ENCODE measurements around the gene TNRC6C. TPM values are rescaled to one million over a fixed set of nuclear protein-coding genes. Genes with fewer than 3 reads are reported as not detected.
"Not testable (repeated sequence)": the region's sequence is repeated elsewhere in the genome, so short reads cannot be mapped to it uniquely, and the experiment has no call there.

The TNRC6C gene
- total RNA-seq, 1 donor from 2014 or later = 6.5 TPM

DNA sequence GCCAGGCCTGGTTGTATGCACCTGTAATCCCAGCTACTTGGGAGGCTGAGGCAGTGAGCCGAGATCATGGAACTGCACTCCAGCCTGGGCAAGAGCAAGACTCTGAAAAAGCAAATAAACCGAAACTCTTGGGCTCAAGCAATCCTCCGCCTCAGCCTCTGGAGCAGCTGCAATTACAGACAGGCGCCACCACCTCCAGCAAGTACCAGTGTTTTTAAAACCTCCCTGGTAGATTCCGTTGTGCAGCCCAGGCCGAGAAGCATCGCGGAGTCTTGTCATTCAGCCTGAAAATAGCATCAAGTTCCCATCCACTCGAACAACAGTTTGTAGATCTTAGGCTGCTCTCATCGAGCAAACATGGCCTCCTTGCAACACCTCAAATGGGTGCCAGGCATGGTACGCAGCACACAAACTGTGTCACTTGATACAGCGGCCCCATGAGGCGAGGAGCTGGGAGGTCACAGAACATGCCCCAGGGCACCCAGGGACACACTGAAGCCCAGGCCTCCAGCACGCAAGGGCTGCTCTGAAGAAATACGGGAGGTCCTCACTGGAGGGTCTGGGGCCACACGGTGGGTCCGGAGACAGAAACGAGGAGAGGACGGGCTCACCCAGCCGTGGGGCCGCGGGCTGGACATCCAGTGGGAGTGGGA lies 152.0 kb downstream of the TNRC6C start:
- DNase-seq (ENCODE audit: low read depth, low spot score) = no peak

DNA sequence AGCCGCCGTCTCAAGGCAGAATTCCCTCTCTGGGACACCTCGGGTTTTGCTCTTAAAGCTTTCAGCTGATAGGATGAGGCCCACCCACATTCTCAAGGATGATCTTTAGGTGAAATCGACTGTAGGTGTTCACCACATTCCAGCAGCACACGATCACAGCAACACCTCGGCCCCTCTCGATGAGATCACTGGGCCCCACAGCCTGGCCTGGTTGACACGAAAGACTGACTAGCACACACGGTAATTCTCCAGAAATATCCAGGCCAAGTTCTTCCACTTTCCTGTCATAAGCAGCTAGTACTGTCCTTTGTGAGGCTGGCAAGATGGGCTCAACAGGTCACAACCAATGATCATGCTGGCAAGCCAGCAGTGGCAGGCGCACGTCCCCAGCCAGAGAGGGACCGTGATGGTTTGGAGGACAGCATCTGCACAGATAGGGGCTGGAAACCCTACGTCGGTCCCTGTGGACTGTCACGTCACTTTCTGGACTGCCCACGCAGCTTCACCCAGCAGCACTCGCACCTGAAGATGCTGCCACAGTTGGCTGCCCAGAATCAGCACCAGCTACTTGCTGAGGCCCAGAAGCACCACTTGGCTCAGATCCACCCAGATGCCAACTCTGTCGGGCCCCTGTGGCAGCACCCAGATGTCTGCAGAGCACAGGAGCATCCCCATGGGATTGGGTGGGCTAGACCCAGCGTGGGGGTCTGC lies 152.7 kb downstream of the TNRC6C start:
- no peak for DNase-seq (ENCODE audit: low read depth, low spot score)

DNA sequence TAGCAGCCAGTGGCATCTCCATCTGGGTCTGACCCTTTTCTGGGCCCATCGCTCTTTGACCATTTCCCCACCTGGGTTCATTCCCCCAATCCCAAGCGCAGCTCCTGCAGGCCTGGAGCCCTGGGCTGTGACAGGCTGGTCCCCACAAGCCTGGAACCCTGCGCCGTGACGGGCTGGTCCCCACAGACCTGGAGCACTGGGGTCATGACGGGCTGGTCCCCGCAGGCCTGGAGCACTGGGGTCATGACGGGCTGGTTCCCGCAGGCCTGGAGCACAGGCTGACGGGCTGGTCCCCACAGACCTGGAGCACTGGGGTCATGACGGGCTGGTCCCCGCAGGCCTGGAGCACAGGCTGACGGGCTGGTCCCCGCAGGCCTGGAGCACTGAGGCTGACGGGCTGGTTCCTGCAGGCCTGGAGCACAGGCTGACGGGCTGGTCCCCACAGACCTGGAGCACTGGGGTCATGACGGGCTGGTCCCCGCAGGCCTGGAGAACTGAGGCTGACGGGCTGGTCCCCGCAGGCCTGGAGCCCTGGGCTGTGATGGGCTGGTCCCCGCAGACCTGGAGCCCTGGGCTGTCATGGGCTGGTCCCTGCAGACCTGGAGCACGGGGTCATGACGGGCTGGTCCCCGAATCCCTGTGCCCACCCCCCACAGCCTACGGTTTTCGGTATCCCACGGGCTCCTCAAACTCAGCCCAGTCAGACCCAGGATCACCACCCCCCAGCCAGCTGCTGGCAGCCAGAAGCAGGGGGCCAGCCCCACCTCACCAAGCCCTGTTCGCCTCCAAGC lies 153.4 kb downstream of the TNRC6C start:
- no peak for DNase-seq (ENCODE audit: low read depth, low spot score)

DNA sequence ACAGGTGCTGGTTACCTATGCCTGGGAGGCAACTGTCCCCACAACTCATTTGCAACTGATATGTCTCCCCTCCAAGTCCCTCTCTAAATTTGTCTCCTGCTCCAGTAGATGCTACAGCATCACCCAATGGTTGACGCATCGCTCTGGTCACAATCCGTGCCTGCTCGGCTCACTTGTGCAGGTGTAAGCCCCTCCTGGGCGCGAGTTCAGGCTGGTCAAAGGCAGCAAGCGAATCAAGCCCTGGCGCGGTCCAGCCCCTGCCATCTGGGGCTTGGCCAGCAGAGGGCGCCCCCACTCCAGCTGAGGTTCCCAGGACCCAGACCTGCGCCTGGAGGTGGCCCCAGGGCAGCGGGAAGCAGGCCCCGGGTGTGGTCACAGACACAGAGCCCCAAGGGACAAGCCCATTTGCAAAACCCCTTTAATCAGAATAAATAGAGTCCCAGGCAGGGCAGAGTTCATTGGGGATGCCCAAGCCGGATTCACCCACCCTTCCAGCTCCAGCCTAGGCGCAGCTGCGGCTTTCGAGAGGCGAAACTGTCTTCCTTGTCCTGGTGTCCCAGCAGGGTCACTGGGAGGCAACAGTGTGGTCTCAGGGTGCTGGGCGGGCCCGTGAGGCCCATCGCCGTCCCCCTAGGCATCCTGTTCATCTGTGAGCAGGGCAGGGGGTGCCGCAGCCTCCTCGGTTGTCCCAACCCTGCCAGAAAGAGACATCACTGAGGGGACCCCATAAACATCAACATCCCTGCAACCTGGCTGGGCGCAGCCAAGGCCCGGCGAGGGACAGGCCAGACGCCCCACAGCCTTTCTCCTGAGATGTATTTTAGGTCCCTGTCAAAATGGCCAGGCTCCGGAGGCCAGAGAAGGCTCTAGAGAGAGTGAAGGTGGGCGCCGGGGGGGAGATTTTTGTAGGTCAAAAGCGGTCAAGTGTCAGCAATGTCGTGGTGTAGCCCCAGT lies 154.3 kb downstream of the TNRC6C start:
- no peak for DNase-seq (ENCODE audit: low read depth, low spot score)

DNA sequence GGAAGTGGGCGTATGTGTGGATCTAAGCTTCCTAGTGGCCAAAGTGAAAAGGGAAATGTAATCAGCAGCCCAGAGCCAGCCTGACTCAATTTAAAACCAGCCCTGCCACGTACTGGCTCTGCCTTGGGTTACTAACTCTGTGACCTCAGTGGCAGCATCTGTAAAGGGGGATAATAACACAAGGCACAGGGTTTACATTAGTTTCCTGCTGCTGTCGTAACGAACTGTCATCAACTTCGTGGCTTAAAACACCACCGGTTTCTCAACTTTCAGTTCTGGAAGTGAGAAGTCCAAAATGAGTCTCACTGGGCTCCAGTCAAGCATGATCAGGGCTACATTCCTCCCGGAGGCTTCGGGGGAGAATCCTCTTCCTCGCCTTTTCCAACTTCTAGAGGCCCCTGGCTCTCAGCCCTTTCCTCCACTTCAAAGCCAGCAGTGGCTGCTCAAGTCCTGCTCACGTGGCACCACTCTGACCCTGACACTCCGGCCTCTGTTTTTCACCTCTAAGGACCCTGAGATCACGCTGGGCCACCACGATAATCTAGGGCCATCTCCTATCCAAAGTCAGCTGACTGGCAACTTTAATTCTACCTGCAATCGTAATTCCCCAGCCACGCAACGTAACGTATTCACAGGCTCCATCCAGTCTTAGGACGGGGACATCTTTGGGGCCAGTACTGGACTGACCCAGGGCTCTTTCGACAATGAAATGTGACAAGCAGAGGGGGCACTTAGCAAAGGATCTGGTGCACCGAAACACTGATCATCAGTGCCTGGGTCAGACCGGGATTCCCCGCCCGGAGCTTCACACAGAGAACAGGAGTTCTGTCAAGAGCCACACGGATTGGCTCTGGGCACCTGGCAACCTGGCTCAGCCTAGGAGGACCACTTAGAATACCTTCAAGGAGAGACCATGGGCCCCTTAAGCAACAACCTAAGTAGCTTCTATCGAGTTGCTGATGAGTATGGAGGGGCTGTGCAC lies 155.6 kb downstream of the TNRC6C start:
- DNase-seq (ENCODE audit: low read depth, low spot score) = no peak

DNA sequence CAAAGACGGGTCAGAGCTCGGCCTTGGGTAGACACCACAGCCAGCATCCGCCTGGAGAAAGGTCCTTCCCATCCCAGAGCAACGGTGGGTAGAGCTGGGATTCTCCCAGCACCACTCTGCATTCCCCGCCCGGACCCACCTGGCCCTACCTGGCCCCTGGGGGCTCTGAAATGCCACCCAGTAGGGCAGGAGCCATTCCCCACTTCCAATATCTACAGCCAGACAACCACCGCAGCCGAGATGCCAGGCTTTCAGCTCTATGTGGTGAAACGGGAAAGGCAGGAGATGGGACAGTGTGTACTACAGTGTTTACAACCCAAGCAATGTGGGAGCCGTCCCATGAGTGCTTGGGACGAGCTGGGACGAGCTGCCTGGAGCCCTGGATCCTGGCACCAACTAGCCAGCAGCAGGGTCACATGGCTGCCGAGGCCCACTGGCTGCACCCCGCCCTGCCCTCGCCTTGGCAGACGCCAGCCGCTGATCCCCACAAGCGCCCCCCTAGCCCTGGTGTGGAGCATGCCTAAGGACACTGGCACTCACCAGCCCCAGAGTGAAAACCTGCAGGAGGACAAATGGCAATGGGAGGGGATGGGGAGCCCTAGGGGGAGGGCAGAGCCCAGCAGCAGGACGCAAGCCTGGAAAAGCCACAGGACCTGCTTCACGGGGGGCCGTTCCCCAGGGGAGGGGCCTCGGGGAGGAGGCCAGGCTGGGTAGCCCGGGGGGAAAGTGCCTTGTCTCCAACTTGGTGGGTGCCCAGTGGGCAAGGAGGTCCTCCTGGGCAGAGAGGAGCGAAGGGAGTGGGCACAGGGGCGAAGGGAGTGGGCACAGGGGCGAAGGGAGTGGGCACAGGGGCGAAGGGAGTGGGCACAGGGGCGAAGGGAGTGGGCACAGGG lies 156.6 kb downstream of the TNRC6C start:
- DNase-seq (ENCODE audit: low read depth, low spot score) = no peak

DNA sequence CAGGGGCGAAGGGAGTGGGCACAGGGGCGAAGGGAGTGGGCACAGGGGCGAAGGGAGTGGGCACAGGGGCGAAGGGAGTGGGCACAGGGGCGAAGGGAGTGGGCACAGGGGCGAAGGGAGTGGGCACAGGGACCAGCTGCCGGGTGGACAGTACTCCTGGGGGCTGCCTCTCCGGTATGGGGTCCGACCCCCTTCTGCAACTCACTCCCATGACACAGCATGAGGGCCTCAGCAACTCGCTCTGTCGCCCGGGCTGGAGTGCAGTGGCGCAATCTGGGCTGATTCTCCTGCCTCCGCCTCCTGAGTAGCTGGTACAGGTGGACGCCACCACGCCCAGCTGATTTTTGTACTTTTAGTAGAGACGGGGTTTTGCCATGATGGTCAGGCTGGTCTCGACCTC lies 157.3 kb downstream of the TNRC6C start:
- DNase-seq (ENCODE audit: low read depth, low spot score) = not testable (repeated sequence)

DNA sequence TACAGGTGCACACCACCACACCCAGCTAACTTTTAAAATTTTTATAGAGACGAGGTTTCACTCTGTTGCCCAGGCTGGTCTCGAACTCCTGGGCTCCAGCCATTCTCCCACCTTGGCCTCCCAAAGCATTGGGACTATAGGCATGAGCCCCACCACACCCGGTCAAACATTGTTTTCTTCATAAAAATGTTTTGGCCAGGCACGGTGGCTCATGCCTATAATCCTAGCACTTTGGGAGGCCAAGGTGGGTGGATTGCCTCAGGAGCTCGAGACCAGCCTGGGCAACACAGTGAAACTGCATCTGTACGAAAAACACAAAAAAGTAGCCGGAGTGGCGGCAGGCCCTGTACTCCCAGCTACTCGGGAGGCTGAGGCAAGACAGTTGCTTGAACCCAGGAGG lies 157.9 kb downstream of the TNRC6C start:
- no peak for DNase-seq (ENCODE audit: low read depth, low spot score)

DNA sequence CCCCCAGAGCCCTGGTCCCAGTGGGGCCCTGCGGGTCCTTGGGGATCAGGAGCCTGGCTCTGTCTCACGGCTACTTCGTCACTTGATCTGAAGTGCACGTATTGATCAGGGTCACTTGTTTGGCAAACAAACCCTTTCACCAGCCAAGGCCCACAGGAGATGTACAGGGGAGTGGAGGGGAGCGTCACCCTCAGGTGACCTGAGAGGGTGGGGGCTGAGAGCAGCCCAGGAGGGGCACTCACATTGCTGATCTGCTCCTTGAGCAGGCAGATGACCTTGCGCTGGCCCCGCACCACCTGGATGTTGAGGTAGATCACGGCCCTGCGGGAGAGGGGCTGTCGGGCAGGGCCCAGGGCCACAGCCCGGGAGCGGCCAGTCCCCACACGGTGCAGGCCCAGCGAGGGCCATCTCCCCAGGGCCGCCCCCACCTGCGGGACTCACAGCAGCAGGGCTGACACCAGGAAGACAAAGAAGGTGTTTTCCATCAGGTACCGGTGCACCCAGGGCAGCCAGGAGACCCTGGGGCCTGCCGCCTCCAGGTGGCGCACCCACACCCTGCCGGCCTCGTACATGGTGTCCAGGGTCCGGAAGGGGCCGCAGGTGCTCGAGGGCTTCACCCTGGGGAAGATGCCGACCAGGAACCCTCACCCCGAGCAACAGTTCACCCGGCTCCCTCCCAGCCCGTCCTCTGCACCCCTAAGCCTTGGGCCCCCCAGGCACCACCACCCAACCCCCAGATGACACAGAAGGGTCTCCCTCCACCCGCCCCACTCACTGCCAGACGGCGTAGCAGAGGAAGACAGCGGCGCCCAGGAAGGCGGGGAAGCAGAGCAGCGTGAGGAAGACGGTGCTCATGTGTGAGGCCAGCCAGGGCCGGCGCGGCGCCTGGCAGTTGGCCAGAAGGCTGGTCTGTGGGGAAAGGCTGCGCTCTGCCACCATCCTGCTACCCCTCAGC lies 158.8 kb downstream of the TNRC6C start:
- DNase-seq (ENCODE audit: low read depth, low spot score) = no peak

DNA sequence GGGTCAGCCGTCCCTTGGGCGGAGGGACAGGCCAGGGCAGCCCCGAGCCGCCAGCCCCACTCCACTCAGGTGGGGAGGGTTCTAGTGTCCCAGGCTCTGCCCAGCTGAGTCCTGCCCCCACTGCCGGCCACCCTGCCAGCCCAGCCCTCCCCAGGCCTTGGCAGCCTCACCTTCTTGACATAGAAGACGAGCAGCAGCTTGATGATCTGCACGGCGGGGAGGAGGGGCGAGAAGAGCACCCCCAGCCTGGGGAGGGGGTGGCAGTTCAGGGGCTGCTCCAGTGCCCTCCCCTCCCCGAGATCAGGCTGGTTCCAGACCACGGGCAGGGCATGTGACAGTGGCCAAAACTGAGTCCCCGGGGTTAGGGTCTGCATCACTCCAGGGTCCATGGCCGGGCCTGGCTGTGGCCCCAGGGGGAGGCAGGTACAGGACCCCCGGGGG lies 160.3 kb downstream of the TNRC6C start:
- DNase-seq (ENCODE audit: low read depth, low spot score) = no peak

DNA sequence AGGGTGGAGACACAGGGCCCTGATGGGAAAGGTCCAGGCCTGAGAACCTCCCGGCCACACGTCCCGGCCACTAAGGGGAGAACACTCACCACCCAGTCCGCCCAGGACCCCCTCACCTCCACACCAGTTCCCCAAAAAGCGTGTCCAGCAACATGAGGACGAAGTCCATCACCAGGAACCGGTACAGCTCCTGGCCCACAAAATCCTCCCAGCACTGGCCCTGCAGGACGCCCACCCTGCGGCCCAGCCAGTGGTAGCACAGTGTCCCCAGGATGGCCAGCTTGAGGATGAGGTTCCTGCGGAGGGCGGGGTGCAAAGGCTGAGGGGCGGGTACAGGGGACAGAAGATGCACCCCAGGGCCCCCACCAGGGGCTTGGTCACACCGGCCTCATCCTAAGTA lies 162.0 kb downstream of the TNRC6C start:
- no peak for DNase-seq (ENCODE audit: low read depth, low spot score)

DNA sequence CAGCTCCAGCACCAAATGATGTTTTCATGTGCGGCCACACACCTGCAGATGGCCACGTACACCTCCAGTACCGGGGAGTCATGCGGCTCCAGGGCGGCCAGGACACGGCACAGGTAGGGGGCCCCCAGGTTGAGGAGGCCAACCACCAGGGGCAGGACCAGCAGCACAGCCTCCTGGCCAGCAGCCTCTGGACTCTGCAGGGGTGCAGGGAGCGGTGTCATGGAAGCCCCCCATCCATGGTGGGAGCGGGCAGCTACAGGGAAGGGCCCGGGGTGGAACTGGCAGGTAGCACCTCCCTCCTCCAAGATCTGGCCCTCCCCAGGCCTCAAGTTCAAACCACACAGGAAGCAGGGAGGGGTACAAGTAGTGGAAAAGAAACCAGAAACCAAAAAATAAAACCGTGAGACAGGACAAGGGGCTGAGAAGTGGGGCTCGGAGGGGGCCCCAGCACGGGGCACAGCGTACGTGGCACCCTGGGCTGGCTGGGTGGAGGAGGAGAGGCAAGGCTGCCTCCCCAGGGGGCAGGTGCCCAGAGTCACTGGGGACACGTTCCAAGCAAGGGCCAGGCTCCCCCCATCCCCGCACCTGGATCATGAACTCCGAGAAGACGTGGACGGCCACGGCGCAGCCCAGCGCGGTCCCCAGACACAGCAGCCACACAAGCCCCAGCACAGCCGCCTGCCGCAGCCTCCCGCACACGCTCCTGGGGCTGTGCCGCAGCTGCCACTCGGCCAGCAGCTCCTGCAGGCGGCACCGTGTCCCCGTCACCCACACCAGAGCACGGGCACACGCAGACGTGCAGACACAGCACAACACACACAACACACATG lies 162.7 kb downstream of the TNRC6C start:
- no peak for DNase-seq (ENCODE audit: low read depth, low spot score)

DNA sequence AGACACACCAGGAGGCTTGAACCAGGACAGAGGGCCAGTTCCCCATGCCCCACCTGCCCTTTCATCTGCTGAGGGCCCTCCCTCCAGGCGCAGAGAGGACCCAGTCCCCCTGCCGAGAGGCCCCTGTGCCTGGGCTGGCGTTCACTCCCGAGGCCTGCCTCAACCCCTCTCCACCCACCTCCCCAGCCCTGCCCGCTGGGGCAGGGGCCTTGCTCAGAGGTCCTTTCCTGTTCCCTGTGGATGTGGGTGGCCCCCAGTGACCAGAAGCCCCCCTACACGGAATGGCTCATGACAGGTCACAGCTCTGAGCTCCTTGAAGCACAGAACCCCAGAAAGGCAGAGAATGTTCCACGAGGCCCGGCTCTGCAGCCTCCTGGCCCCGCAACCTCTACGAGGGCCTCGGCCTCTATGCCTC lies 163.3 kb downstream of the TNRC6C start:
- no peak for DNase-seq (ENCODE audit: low read depth, low spot score)

DNA sequence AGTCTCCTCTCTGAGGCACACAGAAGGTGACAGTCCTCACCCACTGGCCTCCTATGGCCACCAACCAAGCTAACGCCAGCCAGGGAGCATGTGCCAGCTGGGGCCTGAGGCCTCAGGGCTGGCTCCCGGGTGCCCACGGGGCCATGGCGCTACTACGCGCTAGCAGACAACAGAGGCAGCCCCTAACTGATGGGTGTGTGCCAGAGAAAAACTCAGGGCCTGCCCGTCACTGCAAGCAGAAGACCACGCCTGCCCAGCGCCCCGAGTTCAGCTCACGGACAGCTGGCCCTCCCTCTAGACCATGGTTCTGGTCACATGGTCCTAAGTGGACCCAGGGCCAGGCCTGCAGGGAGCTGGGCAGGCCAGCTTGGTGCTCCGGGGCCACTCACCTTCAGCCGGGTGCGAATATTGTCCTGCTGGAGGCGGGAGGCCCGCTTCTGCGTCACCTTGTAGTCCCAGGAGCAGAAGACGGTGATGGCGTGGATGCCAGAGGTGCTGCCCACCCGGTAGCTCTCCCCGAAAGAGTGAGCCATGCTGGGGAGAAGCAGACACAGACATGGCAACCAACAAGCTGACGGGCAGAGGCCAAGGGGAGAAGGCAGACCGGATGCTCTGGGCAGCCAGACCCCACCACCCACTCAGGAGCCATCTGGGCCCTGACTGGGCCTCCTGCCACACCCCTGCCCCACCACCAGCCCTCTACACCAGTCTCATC lies 163.9 kb downstream of the TNRC6C start:
- no peak for DNase-seq (ENCODE audit: low read depth, low spot score)

DNA sequence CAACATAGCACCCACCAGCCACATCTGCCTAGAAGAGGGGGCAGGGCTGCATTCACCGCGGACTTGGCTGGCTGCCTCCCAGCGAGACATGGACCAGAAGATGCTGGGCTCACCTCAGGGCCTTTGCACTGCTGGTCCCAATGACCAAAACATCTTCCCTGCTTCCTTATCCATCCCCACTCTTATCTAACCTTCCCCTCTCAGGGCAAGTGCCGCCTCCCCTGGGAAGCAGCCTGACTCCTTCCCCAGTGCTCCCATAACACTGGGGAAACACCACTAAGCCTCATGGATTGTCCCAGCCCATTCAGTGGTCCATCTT lies 164.4 kb downstream of the TNRC6C start:
- DNase-seq (ENCODE audit: low read depth, low spot score) = no peak

DNA sequence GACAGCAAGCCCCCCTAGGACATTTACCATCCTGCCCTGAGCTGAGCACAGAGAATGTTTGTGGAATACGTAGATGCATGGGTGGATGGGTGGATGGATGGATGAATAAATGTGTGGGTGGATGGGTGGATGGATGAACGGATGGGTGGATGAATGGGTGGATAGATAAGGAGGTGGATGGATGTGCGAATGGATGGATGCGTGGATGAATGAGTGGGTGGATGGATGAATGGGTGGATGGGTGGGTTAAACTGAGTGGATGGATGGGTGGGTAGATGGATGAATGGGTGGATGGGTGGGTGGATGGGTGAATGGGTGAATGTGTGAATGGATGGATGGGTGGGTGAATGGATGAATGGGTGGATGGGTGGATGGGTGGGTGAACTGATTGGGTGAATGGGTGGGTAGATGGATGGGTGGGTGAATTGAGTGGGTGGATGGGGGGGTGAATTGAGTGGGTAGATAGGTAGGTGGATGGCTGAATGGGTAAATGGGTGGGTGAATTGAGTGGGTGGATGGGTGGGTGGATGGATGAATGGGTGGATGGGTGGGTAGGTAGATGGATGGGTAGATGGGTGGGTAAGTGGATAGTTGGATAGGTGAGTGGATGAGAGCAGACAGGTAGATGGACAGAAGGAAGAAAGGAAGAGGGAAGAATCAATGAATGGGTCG lies 164.9 kb downstream of the TNRC6C start:
- no peak for DNase-seq (ENCODE audit: low read depth, low spot score)

All from pulmonary artery endothelial cell (primary cell).